Hepatocyte (in vitro differentiated cells): ENCODE measurements around the gene PLCL2. TPM values are rescaled to one million over a fixed set of nuclear protein-coding genes. Genes with fewer than 3 reads are reported as not detected.

ENCODE experiments used
- DNase-seq: peaks from one replicate; pipeline ENCODE4 v3.0.0-alpha.2; 2016; ENCODE audit warnings: low spot score
- H2AFZ ChIP-seq: fragments of 200-600 bp; sonication (generic); 2 replicates; pipeline ENCODE4 v1.6.0; 2016; ENCODE audit warnings: antibody characterized with exemption, mild to moderate bottlenecking
- H3K27ac ChIP-seq: fragments of 200-600 bp; sonication (generic); 2 replicates; pipeline ENCODE4 v1.5.1; 2016; ENCODE audit warnings: mild to moderate bottlenecking
- H3K27me3 ChIP-seq: fragments of 200-600 bp; sonication (generic); 2 replicates; pipeline ENCODE4 v1.6.1; 2016
- H3K36me3 ChIP-seq: fragments of 200-600 bp; sonication (generic); replicated peaks from 2 replicates; pipeline ENCODE4 v1.5.1; 2016; ENCODE audit warnings: low read depth; ENCODE audit not compliant: insufficient read depth
- H3K4me1 ChIP-seq: fragments of 200-600 bp; sonication (generic); 2 replicates; pipeline ENCODE4 v1.5.1; 2016; ENCODE audit warnings: mild to moderate bottlenecking, moderate library complexity; ENCODE audit not compliant: insufficient read depth
- H3K4me2 ChIP-seq: fragments of 200-600 bp; sonication (generic); 2 replicates; pipeline ENCODE4 v1.6.0; 2016
- H3K4me3 ChIP-seq: fragments of 200-600 bp; sonication (generic); 2 replicates; pipeline ENCODE4 v1.5.1; 2016; ENCODE audit warnings: mild to moderate bottlenecking
- H3K79me2 ChIP-seq: fragments of 200-600 bp; sonication (generic); 2 replicates; pipeline ENCODE4 v1.6.0; 2017; ENCODE audit warnings: mild to moderate bottlenecking
- H3K9me2 ChIP-seq: fragments of 200-600 bp; sonication (generic); replicated peaks from 2 replicates; pipeline ENCODE4 v1.6.0; 2017; ENCODE audit warnings: mild to moderate bottlenecking; ENCODE audit not compliant: insufficient read depth
- H3K9me3 ChIP-seq: fragments of 200-600 bp; sonication (generic); 2 replicates; pipeline ENCODE4 v1.5.1; 2016; ENCODE audit warnings: low read depth, mild to moderate bottlenecking
- H4K20me1 ChIP-seq: fragments of 200-600 bp; sonication (generic); 2 replicates; pipeline ENCODE4 v1.6.0; 2016; ENCODE audit warnings: mild to moderate bottlenecking; ENCODE audit not compliant: insufficient read depth, poor library complexity, severe bottlenecking
- CTCF ChIP-seq: fragments of 200-600 bp; sonication (generic); IDR thresholded peaks from 2 replicates; pipeline ENCODE4 v1.5.1; 2016; ENCODE audit warnings: antibody characterized with exemption, mild to moderate bottlenecking; ENCODE audit not compliant: poor library complexity
- EZH2 ChIP-seq: fragments of 200-600 bp; sonication (generic); IDR thresholded peaks from 2 replicates; pipeline ENCODE4 v1.6.1; 2016; ENCODE audit warnings: antibody characterized with exemption, mild to moderate bottlenecking, borderline replicate concordance
- EZH2phosphoT487 ChIP-seq: fragments of 200-600 bp; sonication (generic); IDR thresholded peaks from one replicate; pipeline ENCODE4 v1.6.1; 2018; ENCODE audit warnings: antibody characterized with exemption, mild to moderate bottlenecking, low read depth, moderate library complexity; ENCODE audit not compliant: unreplicated experiment, severe bottlenecking
- WGBS: methylation state at CpG from one replicate; pipeline ENCODE4 v1.1.6; 2016; ENCODE audit warnings: low lambda C conversion rate; ENCODE audit errors: missing lambda C conversion rate; 5-methylcytosine and 5-hydroxymethylcytosine counted together
- polyA plus RNA-seq: library from polyadenylated mRNA; unstranded; fragments of >200 nt; fragmentation: Nextera tagmentation; extraction: Ambion mirVana; gene quantifications from 2 replicates; pipeline ENCODE4 v1.2.1, GENCODE V29; 2016
- total RNA-seq: library from RNA; depleted of rRNA; stranded (reverse); fragments of >200 nt; gene quantifications from 2 replicates; pipeline ENCODE4 v1.2.3, GENCODE V29; 2014

The PLCL2 gene
- total and polyA plus RNA-seq, 2 experiments from 2014 or later = 3.2 to 14.2 TPM

GRCh38 chr3:16929311-16929710 is 44.6 kb downstream of the PLCL2 start:
- H3K4me1 ChIP-seq = no peaks in the 10 kb centered on the region
- DNase-seq = no peak
- no peaks in the 10 kb centered on the region for H3K9me2 ChIP-seq
- no peaks in the 10 kb centered on the region for H4K20me1 ChIP-seq
- no peaks in the 10 kb centered on the region for H3K27me3 ChIP-seq
- no peaks in the 10 kb centered on the region for H3K36me3 ChIP-seq
- no peak overlapping the region for H3K4me2 ChIP-seq
- H2AFZ ChIP-seq = no peak overlapping the region
- H3K27ac ChIP-seq = no peak overlapping the region
- TF ChIP-seq EZH2 (no peak), EZH2phosphoT487 (no peak), CTCF (no peak)
- peaks cover 15% of the 10 kb centered on the region for H3K79me2 ChIP-seq
- H3K9me3 ChIP-seq = no peaks in the 10 kb centered on the region
- H3K4me3 ChIP-seq = no peak overlapping the region
- 98% methylated on average over 2 of the region's 2 CpGs for WGBS

GRCh38 chr3:16932877-16933276 is 48.1 kb downstream of the PLCL2 start:
- Histone ChIP-seq H3K9me3 (no peaks in the 10 kb centered on the region), H3K9me2 (no peaks in the 10 kb centered on the region), H3K4me1 (no peaks in the 10 kb centered on the region), H3K4me2 (no peak overlapping the region), H3K27me3 (no peaks in the 10 kb centered on the region), H3K4me3 (no peak overlapping the region), H3K36me3 (no peaks in the 10 kb centered on the region), H3K27ac (no peak overlapping the region), H4K20me1 (no peaks in the 10 kb centered on the region), H2AFZ (no peak overlapping the region), H3K79me2 (peaks cover 4% of the 10 kb centered on the region)
- 86% methylated on average over 7 of the region's 7 CpGs for WGBS
- no peak for DNase-seq
- TF ChIP-seq CTCF (no peak), EZH2phosphoT487 (no peak), EZH2 (no peak)

- DNase-seq = no peak
- no peaks in the 10 kb centered on the region for H3K9me2 ChIP-seq
- H2AFZ ChIP-seq = no peak overlapping the region
- no peaks in the 10 kb centered on the region for H3K36me3 ChIP-seq
- H3K9me3 ChIP-seq = no peaks in the 10 kb centered on the region
- no peaks in the 10 kb centered on the region for H3K27me3 ChIP-seq
- no peak overlapping the region for H3K4me2 ChIP-seq
- H3K4me1 ChIP-seq = no peaks in the 10 kb centered on the region
- no peak for TF ChIP-seq EZH2phosphoT487
- no peak for TF ChIP-seq CTCF
- no peak for TF ChIP-seq EZH2
- 48% methylated on average over 1 of the region's 1 CpG for WGBS
- no peak overlapping the region for H3K4me3 ChIP-seq
- no peaks in the 10 kb centered on the region for H4K20me1 ChIP-seq
- peaks cover 4% of the 10 kb centered on the region for H3K79me2 ChIP-seq
- H3K27ac ChIP-seq = no peak overlapping the region
Measured at GRCh38 chr3:16935781-16936180, 51.0 kb downstream of the PLCL2 start.

- Histone ChIP-seq H3K27ac (no peak overlapping the region), H4K20me1 (no peaks in the 10 kb centered on the region), H3K27me3 (no peaks in the 10 kb centered on the region), H3K4me3 (no peak overlapping the region), H3K4me1 (no peaks in the 10 kb centered on the region), H3K9me2 (no peaks in the 10 kb centered on the region), H3K4me2 (no peak overlapping the region), H3K36me3 (no peaks in the 10 kb centered on the region), H3K9me3 (no peaks in the 10 kb centered on the region), H2AFZ (no peak overlapping the region), H3K79me2 (peaks cover 4% of the 10 kb centered on the region)
- 56% methylated on average over 2 of the region's 2 CpGs for WGBS
- no peak for TF ChIP-seq EZH2phosphoT487
- TF ChIP-seq CTCF = no peak
- no peak for TF ChIP-seq EZH2
- no peak for DNase-seq
Measured at GRCh38 chr3:16936233-16936632, 51.5 kb downstream of the PLCL2 start.
